ENCODE measurements around the gene MVD. TPM values are rescaled to one million over a fixed set of nuclear protein-coding genes. Genes with fewer than 3 reads are reported as not detected.

MVD gene
- total RNA-seq, 1 experiment from 2014 or later, result 38.3 TPM

DNA sequence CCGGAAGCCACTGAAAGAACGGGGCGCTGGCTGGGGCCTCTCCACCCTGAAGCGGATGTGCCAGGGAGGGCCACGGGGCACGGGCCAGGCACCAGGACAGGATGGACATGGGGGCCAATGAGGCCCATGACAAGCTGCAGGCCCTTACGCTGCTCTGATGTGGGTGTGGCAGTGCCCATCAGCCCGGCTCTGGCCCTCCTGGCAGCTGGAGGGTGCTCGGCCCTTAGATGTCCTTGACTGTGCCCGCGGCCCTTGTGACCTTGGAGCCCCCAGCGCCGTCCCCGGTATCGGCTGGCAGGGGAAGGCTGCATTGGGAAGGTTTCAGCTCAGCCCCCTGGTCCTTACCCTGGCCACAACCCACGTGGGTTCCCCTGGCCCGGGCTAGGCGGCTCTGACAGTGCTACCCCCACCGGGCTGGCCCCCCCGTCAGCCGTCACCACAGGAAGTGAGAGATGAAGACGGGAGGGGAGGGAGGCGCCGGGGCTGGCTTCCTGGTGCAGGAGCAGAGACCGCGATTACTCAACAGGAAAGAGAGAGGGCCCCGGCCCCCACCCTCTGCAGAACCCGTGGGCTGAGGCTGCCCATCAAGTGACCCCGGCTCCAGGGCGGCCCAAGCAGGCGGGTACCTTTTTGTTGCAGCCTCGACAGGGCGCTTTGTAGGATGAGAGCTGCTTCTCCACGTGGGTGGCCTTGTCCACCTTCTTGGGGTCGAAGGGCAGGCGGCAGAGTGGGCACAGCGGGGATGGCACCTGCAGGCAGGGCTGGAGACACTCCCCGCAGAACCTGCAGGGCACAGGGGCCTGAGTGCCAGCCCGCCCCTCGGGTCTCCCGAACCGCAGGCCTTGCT lies 38.0 kb upstream of the MVD start:
- peak; percentile 91 for ATAC-seq
- TF ChIP-seq, protein P1, sequence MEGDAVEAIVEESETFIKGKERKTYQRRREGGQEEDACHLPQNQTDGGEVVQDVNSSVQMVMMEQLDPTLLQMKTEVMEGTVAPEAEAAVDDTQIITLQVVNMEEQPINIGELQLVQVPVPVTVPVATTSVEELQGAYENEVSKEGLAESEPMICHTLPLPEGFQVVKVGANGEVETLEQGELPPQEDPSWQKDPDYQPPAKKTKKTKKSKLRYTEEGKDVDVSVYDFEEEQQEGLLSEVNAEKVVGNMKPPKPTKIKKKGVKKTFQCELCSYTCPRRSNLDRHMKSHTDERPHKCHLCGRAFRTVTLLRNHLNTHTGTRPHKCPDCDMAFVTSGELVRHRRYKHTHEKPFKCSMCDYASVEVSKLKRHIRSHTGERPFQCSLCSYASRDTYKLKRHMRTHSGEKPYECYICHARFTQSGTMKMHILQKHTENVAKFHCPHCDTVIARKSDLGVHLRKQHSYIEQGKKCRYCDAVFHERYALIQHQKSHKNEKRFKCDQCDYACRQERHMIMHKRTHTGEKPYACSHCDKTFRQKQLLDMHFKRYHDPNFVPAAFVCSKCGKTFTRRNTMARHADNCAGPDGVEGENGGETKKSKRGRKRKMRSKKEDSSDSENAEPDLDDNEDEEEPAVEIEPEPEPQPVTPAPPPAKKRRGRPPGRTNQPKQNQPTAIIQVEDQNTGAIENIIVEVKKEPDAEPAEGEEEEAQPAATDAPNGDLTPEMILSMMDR (conservative IDR thresholded peaks at IDR 0.05; ENCODE audit: low read depth, low read length), result no peak
- TF ChIP-seq EZH2phosphoT487 (IDR thresholded peaks at IDR 0.05; ENCODE audit: borderline replicate concordance, low read length), result no peak
- no peak for TF ChIP-seq EZH2 (IDR thresholded peaks at IDR 0.05; ENCODE audit: low read length, unreplicated experiment)
- Histone ChIP-seq H3K27me3 (ENCODE audit: low read length) (no peaks in the 10 kb centered on the region), H3K36me3 (ENCODE audit: low read depth, low read length) (no peaks in the 10 kb centered on the region), H3K4me2 (ENCODE audit: low read length) (peak overlapping the region; percentile 46; the same call in 1 of the 2 replicates), H3K9ac (ENCODE audit: low read length) (peak overlapping the region; percentile 48; the same call in 1 of the 2 replicates), H3K27ac (ENCODE audit: low read length) (no peak overlapping the region), H3K4me1 (ENCODE audit: insufficient read depth, low read length) (peaks cover 15% of the 10 kb centered on the region), H3K9me3 (ENCODE audit: low read length) (no peaks in the 10 kb centered on the region), H4K20me1 (ENCODE audit: low read length) (no peaks in the 10 kb centered on the region), H2AFZ (ENCODE audit: low read length) (0 out of 2 replicates have a peak overlapping the region, but pooled peaks have one; percentile 30), H3K4me3 (ENCODE audit: low read length) (no peak overlapping the region), H3K79me2 (ENCODE audit: low read length) (peaks cover 11% of the 10 kb centered on the region), H3F3A (ENCODE audit: low read length, unreplicated experiment) (no peaks in the 10 kb centered on the region), H3K9me2 (replicated peaks; ENCODE audit: low read length) (no peaks in the 10 kb centered on the region)
- intact Hi-C loops (cut with micrococcal nuclease), result no loop called here
- no TSS peak for BruUV-seq (replicated peaks)
- DNase-seq, result peak; percentile 72
- POLR2A ChIA-PET (ENCODE audit: unreplicated experiment), result no interaction called here
- CTCF ChIA-PET, result no interaction called here

DNA sequence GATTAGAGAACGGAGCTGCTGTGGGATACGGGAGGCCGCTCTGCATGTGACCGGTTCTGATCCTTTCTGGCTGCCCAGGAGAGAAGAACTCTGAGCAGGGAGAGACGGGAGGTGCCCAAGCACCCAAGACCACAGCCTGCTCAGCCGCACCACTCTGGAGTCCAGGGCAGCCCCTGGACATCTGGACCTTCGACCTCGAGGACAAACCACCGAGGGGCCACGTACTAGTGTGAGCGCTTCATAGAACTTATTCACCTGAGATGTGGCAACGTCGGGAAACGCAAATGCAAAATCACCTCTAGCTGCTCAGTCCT lies 37.4 kb upstream of the MVD start:
- H3F3A ChIP-seq (ENCODE audit: low read length, unreplicated experiment), result no peaks in the 10 kb centered on the region
- H3K4me3 ChIP-seq (ENCODE audit: low read length), result no peak overlapping the region
- H3K36me3 ChIP-seq (ENCODE audit: low read depth, low read length), result no peaks in the 10 kb centered on the region
- no TSS peak for BruUV-seq (replicated peaks)
- DNase-seq (no peak), ATAC-seq (no peak)
- ChIA-PET POLR2A (ENCODE audit: unreplicated experiment) (no interaction called here), CTCF (no interaction called here)
- peaks cover 7% of the 10 kb centered on the region for H3K79me2 ChIP-seq (ENCODE audit: low read length)
- H3K9me3 ChIP-seq (ENCODE audit: low read length), result no peaks in the 10 kb centered on the region
- TF ChIP-seq, protein P1 (conservative IDR thresholded peaks at IDR 0.05; ENCODE audit: low read depth, low read length), result no peak
- TF ChIP-seq EZH2 (IDR thresholded peaks at IDR 0.05; ENCODE audit: low read length, unreplicated experiment) (no peak), EZH2phosphoT487 (IDR thresholded peaks at IDR 0.05; ENCODE audit: borderline replicate concordance, low read length) (no peak)
- H3K4me1 ChIP-seq (ENCODE audit: insufficient read depth, low read length), result peaks cover 15% of the 10 kb centered on the region
- no peaks in the 10 kb centered on the region for H3K27me3 ChIP-seq (ENCODE audit: low read length)
- H3K9me2 ChIP-seq (replicated peaks; ENCODE audit: low read length), result no peaks in the 10 kb centered on the region
- H2AFZ ChIP-seq (ENCODE audit: low read length), result no peak overlapping the region
- no peak overlapping the region for H3K27ac ChIP-seq (ENCODE audit: low read length)
- 0 out of 2 replicates have a peak overlapping the region, but pooled peaks have one; percentile 46 for H3K4me2 ChIP-seq (ENCODE audit: low read length)
- H4K20me1 ChIP-seq (ENCODE audit: low read length), result no peaks in the 10 kb centered on the region
- peak overlapping the region; percentile 48; the same call in 1 of the 2 replicates for H3K9ac ChIP-seq (ENCODE audit: low read length)
- intact Hi-C loops (cut with micrococcal nuclease), result no loop called here

DNA sequence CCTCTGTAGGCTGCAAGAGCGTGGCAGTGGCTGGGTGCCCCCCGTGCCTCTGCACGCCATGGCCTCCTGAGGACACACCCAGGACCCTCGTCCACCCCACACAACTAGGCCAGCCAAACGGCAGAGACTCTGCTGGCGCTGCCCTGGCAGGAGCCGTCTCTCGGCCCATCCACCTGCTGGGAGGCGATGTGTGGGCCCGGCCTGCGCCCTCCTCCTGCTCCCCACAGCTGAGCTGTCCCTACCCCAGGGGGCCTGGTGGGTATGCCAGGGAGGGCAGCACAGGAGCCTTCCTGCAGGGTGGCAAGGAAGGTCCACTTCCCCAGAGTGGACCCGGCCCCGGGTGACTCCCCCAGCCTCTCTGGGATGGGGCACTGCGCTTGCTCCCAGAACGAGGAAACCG lies 36.3 kb upstream of the MVD start:
- no peaks in the 10 kb centered on the region for H3F3A ChIP-seq (ENCODE audit: low read length, unreplicated experiment)
- no peak overlapping the region for H3K9ac ChIP-seq (ENCODE audit: low read length)
- no peak for DNase-seq
- no peak for ATAC-seq
- no peak overlapping the region for H2AFZ ChIP-seq (ENCODE audit: low read length)
- H4K20me1 ChIP-seq (ENCODE audit: low read length), result no peaks in the 10 kb centered on the region
- no peak for TF ChIP-seq EZH2phosphoT487 (IDR thresholded peaks at IDR 0.05; ENCODE audit: borderline replicate concordance, low read length)
- TF ChIP-seq EZH2 (IDR thresholded peaks at IDR 0.05; ENCODE audit: low read length, unreplicated experiment), result no peak
- TF ChIP-seq, protein P1 (conservative IDR thresholded peaks at IDR 0.05; ENCODE audit: low read depth, low read length), result no peak
- no TSS peak for BruUV-seq (replicated peaks)
- peaks cover 11% of the 10 kb centered on the region for H3K4me1 ChIP-seq (ENCODE audit: insufficient read depth, low read length)
- H3K27ac ChIP-seq (ENCODE audit: low read length), result no peak overlapping the region
- no peaks in the 10 kb centered on the region for H3K27me3 ChIP-seq (ENCODE audit: low read length)
- H3K79me2 ChIP-seq (ENCODE audit: low read length), result no peaks in the 10 kb centered on the region; the same call in 1 of the 2 replicates
- intact Hi-C loops (cut with micrococcal nuclease), result no loop called here
- ChIA-PET CTCF (no interaction called here), POLR2A (ENCODE audit: unreplicated experiment) (no interaction called here)
- H3K36me3 ChIP-seq (ENCODE audit: low read depth, low read length), result no peaks in the 10 kb centered on the region
- H3K4me2 ChIP-seq (ENCODE audit: low read length), result no peak overlapping the region
- H3K4me3 ChIP-seq (ENCODE audit: low read length), result no peak overlapping the region
- H3K9me2 ChIP-seq (replicated peaks; ENCODE audit: low read length), result no peaks in the 10 kb centered on the region
- no peaks in the 10 kb centered on the region for H3K9me3 ChIP-seq (ENCODE audit: low read length)
